Tibial artery (tissue), 4 donors: ENCODE data around the gene LCE4A.

Experiments used
- DNase-seq, 2 donors: peaks; one replicate each; pipeline ENCODE4 v3.0.0-alpha.2; 2019
- H3K27ac ChIP-seq, 2 donors: fragments of 200-600 bp; sonication (generic) in 1 of 2; 1 replicate in 1 of 2; 2 replicates in 1 of 2; pipeline ENCODE4 v1.5.1; 2018 to 2019; ENCODE audit warnings: mild to moderate bottlenecking in 1 of 2
- H3K27me3 ChIP-seq, 2 donors: fragments of 200-600 bp; sonication (generic) in 1 of 2; one replicate each; pipeline versions ENCODE4 v1.5.1 to v1.6.0; 2016 to 2019
- H3K36me3 ChIP-seq, 3 donors: fragments of 200-600 bp; sonication (generic) in 2 of 3; one replicate each; pipeline ENCODE4 v1.5.1; 2016 to 2019; ENCODE audit warnings: mild to moderate bottlenecking in 2 of 3
- H3K4me1 ChIP-seq, 4 donors: fragments of 200-600 bp; sonication (generic) in 2 of 4; 1 replicate in 3 of 4; 2 replicates in 1 of 4; pipeline ENCODE4 v1.5.1; 2016 to 2019
- H3K4me3 ChIP-seq, 2 donors: fragments of 200-600 bp; sonication (generic) in 1 of 2; 1 replicate in 1 of 2; 2 replicates in 1 of 2; pipeline ENCODE4 v1.5.1; 2018 to 2019; ENCODE audit warnings: mild to moderate bottlenecking in 2 of 2
- H3K9me3 ChIP-seq, 3 donors: fragments of 200-600 bp; sonication (generic) in 1 of 3; one replicate each; pipeline ENCODE4 v1.5.1; 2016 to 2019
- intact Hi-C: fragments of 100-400 bp; cut with DNase I; formaldehyde crosslinking; loops from one replicate; pipeline ENCODE4 v1.15.0; 2023; ENCODE audit warnings: low total_unique reads
- TF ChIP-seq, protein P1 (sequence below), 2 experiments: fragments of 200-600 bp in 1 of 2; fragments of 450-650 bp in 1 of 2; IDR thresholded peaks; one replicate each; pipeline ENCODE4 v1.5.1; 2017 to 2019; ENCODE audit warnings: antibody characterized with exemption in 2 of 2, mild to moderate bottlenecking in 1 of 2, moderate library complexity in 1 of 2

Gene LCE4A

DNA sequence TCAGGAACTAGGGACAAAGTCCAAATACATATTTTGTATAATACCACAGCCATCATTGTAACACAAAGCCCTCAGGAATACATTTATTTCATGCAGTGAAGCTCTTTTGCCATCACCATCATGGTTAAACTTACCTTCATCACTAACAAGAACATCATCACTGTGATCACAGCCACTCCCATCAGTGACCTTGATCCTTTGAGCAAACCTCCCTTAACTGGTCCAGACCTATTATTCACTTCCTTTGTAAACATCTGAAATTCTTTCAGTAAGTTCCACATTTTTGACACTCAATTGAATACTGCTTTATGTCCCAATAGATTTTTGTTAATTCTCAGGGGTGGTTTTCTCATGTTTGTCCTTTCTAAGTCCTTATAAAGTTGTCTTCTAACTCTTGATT, 33.7 kb downstream of the LCE4A start:
- no peaks in the 10 kb centered on the region for H3K36me3 ChIP-seq
- H3K9me3 ChIP-seq, result no peaks in the 10 kb centered on the region
- no peaks in the 10 kb centered on the region for H3K27me3 ChIP-seq
- H3K27ac ChIP-seq, result no peak overlapping the region
- no peak overlapping the region for H3K4me3 ChIP-seq
- H3K4me1 ChIP-seq, result no peaks in the 10 kb centered on the region
- intact Hi-C loops, result no loop called here
- DNase-seq, result no peak
- TF ChIP-seq, protein P1, sequence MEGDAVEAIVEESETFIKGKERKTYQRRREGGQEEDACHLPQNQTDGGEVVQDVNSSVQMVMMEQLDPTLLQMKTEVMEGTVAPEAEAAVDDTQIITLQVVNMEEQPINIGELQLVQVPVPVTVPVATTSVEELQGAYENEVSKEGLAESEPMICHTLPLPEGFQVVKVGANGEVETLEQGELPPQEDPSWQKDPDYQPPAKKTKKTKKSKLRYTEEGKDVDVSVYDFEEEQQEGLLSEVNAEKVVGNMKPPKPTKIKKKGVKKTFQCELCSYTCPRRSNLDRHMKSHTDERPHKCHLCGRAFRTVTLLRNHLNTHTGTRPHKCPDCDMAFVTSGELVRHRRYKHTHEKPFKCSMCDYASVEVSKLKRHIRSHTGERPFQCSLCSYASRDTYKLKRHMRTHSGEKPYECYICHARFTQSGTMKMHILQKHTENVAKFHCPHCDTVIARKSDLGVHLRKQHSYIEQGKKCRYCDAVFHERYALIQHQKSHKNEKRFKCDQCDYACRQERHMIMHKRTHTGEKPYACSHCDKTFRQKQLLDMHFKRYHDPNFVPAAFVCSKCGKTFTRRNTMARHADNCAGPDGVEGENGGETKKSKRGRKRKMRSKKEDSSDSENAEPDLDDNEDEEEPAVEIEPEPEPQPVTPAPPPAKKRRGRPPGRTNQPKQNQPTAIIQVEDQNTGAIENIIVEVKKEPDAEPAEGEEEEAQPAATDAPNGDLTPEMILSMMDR (IDR thresholded peaks at IDR 0.05), result no peak

DNA sequence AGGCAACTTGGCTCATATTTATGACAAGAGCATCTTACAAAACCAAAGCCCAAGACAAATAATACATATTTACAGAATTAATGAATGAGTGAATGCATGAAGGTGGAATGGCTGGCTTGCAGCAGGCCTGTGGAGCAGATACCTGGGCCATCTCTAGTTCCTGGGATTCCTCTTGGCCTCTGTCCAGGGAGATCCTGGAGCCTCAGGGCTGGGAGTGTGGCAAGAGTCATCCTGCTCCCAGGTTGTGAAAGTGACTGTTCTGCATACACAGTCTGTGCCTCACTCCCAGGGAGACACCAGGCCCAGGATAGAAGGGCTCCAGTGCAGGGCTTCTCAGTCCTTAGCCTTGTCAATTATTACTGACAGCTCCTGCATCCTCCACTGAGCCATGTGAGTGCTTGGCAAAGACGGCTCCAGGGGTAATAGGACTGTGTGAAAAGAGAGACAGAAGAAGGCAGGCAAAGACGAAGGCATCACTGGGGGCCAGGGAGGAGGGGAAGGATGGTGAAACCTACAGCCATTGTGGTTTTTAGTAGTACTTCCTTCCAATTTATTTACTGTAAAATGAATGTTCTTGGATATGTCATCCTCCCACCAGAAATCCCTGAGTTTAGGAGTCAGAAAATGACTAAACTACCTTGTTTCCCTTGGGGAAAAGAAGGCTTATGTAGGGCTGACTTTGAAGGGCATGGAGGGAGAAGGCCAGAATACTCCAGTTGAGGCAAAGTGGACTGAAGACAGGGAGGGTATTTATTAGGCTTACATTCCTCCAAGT, 35.6 kb downstream of the LCE4A start:
- Histone ChIP-seq H3K36me3 (no peaks in the 10 kb centered on the region), H3K4me1 (no peaks in the 10 kb centered on the region), H3K4me3 (no peak overlapping the region), H3K27ac (no peak overlapping the region), H3K27me3 (no peaks in the 10 kb centered on the region), H3K9me3 (no peaks in the 10 kb centered on the region)
- intact Hi-C loops, result no loop called here
- TF ChIP-seq, protein P1 (IDR thresholded peaks at IDR 0.05), result no peak
- no peak for DNase-seq

DNA sequence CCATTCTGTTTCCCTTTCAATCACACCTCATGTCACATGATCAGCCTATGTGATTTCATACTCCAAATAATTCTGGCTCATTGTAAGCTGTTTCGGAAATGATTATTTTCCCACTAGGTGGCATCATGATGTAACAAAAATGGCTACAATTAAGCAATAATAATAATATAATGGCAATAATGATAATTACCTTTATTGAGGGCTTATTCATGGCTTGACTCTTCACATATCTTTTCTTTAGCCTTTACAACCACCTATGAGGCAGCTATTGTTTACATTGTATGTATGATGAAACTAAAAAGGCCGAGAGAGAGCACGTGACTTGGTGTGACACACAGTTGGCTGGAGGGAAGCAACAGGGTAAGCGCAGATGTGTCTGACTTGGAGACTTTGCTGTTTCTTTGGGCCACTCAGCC, 37.3 kb downstream of the LCE4A start:
- intact Hi-C loops, result no loop called here
- no peaks in the 10 kb centered on the region for H3K36me3 ChIP-seq
- no peak overlapping the region for H3K4me3 ChIP-seq
- TF ChIP-seq, protein P1 (IDR thresholded peaks at IDR 0.05), result no peak
- DNase-seq, result no peak
- no peaks in the 10 kb centered on the region for H3K9me3 ChIP-seq
- H3K27ac ChIP-seq, result no peak overlapping the region
- H3K27me3 ChIP-seq, result no peaks in the 10 kb centered on the region
- H3K4me1 ChIP-seq, result no peaks in the 10 kb centered on the region

GRCh38 chr1:152745765-152746444, 37.9 kb downstream of the LCE4A start:
- intact Hi-C loops, result no loop called here

DNA sequence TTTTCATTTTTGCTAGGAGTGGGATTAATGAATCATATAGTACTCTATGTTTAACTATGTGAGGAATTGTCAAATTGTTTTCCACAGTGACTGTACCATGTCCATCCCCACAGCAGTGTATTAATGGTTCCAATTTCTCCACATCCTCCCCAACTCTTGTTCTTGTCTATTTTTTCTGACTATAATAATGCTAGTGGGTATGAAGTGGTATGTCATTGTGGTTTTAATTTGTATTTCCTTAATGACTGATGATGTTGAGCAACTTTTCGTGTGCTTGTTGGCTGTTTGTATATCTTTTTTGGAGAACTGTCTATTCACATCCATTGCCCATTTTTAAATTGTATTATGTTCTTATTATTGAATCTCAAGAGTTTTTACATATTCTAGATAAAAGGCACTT, 39.9 kb downstream of the LCE4A start:
- TF ChIP-seq, protein P1 (IDR thresholded peaks at IDR 0.05), result no peak
- intact Hi-C loops, result no loop called here
- H3K27ac ChIP-seq, result no peak overlapping the region

More at GRCh38 chr1:152745765-152746444, 37.9 kb downstream of the LCE4A start:
- no peak overlapping the region for H3K27ac ChIP-seq
- TF ChIP-seq, protein P1 (IDR thresholded peaks at IDR 0.05), result no peak
- DNase-seq, result no peak
- H3K9me3 ChIP-seq, result no peaks in the 10 kb centered on the region
- no peaks in the 10 kb centered on the region for H3K36me3 ChIP-seq
- no peak overlapping the region for H3K4me3 ChIP-seq
- no peaks in the 10 kb centered on the region for H3K27me3 ChIP-seq
- no peaks in the 10 kb centered on the region for H3K4me1 ChIP-seq

More for the DNA sequence above, 39.9 kb downstream of the LCE4A start:
- Histone ChIP-seq H3K4me3 (no peak overlapping the region), H3K4me1 (no peaks in the 10 kb centered on the region), H3K36me3 (no peaks in the 10 kb centered on the region), H3K9me3 (no peaks in the 10 kb centered on the region), H3K27me3 (no peaks in the 10 kb centered on the region)
- no peak for DNase-seq
